HG02763 (cell line): Measurements from ENCODE around the gene TFCP2L1.

Experiments used
- ATAC-seq: cut with Tn5 transposase; IDR thresholded peaks from one replicate; pipeline ENCODE4 v1.9.1; 2021; ENCODE audit warnings: mild to moderate bottlenecking, moderate library complexity; ENCODE audit not compliant: unreplicated experiment

The TFCP2L1 gene

DNA sequence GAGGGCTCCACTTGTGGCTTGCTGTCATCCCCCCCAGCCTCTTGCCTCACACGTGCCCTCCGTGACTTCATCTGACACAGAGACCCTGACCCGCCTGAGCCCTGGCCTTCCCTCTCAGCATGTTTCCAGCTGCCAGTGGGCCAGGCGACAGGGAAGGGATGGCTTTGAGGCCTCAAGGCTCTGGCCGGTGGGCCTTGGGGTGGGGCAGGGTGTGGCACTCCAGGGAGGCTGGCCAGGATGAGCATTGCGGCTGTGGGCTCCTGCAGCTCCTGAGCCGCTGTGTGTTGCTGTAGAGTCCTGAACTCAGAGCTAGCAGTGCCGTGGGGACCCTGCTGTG lies 85.0 kb downstream of the TFCP2L1 start:
- no peak for ATAC-seq

DNA sequence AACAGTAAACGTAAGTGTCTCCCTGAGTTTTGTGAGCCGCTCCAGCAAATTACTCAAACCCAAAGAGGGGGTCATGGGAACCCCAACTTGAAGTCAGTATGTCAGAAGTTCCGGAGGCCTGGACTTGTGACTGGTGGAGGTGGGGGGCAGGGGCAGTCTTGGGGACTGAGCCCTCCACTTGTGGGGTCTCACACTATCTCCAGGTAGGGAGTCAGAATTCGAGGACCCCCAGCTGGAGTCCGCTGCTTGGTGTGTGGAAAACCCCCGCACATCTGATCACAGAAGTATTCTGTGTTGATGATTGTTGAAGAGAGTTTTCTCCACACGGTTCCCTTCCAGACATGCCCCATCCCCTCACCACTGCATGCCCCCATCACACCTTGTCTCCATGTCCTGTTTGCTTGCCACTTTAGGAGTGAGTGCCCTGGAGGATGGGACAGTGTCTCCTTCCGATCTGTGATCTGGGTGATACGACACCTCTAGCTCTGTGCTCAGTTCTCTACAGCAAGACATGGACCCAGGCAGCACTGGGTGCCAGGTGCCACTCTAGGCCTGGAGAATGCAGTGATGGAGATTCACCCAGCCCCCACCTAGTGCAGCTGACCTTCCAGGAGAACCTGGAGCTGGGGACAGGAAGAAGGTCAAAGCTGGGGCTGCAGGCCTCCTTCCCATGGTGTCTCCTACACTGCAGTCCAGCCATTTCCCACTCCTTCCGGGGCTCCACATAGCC lies 85.6 kb downstream of the TFCP2L1 start:
- ATAC-seq: no peak

DNA sequence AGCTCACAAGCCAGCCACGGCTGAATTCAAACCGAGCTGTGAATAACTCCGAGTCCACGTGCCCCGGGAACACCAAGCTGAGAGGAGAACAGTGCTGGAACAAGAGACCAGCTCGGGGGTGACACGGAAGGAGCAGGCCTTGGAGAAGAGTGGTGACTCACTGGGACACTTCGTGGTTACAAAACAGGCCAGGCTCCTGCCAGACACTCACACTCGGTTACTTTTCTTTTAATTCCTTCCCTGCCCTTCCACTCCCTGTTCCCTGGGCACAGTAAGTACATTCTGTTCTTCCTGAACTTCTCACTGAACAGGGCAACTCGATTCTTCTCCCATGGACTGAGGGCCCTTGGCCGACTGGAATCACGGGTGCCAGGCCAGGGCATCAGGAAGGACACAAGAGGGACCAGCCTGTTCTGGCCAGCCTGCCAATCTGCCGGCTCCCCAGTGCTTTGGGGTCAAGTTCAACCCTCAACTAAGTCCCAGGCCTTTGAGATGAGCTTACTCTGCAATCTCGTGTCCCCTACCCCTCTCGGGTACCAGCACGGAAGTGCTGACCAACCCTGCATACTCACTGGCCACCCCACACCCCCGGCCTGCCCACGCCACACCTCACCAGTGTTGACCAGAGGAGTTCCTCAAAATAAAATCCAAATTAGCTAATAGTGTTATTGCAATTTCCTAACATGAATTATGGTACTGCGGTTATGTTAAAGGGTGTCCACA lies 87.5 kb downstream of the TFCP2L1 start:
- ATAC-seq: no peak

DNA sequence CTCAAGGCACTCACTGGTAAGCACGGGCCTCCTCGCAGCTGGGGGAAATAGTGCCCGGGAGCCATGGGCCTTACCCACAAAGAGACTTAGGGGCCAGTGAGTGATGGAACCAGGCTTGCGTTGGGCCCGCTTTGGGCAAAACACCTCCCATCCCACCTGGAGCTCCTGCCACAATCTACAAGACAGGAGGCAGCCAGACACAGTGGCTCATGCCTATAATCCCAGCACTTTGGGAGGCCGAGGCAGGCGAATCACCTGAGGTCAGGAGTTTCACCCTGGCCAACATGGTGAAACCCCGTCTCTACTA lies 88.2 kb downstream of the TFCP2L1 start:
- no peak for ATAC-seq

- ATAC-seq: no peak
These were observed 88.7 kb downstream of the TFCP2L1 start for GRCh38 chr2:121196132-121196848.

DNA sequence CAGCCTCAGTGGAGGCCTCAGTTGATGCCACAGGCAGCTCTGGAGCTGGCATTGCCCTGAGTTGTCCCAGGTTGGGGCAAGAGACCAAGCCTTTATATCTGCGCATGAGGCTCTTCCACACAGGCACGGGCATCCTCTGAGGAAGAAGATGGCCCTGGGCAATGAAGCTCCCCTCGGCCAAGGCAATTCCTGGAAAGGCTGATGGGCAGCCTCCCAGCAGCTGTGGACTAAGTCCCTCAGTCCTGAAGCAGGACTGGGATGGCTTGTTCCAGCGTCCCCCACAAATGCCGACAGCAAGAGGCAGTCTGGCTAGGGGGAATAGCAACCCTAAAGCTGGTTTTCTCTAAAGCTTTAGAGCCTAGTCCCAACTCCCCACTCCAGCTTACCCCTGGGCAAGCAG lies 90.0 kb downstream of the TFCP2L1 start:
- ATAC-seq: no peak

DNA sequence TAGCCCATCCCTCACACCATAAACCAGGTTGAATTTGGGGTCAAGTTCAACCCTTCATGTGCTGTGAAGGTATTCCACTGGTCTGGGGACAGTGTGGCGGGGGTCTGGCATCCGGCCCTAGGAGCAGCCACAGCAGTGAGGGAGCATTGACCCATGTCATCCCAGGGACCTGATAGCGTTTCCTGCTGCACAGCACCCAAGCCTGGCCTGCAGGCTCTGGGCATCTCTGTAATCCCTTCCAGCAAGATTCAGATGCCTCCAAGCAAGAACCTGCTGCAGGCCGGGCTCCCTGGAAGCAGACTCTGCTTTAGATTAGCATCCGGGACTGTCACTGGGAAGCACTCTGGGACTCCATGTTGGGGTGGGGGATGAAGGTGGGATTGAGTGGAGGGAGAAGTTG lies 90.4 kb downstream of the TFCP2L1 start:
- ATAC-seq: no peak

GRCh38 chr2:121193185-121193584 lies 91.8 kb downstream of the TFCP2L1 start:
- no peak for ATAC-seq

GRCh38 chr2:121192576-121192975 lies 92.4 kb downstream of the TFCP2L1 start:
- no peak for ATAC-seq

- ATAC-seq: no peak
These were observed 93.5 kb downstream of the TFCP2L1 start for GRCh38 chr2:121191191-121192170.

DNA sequence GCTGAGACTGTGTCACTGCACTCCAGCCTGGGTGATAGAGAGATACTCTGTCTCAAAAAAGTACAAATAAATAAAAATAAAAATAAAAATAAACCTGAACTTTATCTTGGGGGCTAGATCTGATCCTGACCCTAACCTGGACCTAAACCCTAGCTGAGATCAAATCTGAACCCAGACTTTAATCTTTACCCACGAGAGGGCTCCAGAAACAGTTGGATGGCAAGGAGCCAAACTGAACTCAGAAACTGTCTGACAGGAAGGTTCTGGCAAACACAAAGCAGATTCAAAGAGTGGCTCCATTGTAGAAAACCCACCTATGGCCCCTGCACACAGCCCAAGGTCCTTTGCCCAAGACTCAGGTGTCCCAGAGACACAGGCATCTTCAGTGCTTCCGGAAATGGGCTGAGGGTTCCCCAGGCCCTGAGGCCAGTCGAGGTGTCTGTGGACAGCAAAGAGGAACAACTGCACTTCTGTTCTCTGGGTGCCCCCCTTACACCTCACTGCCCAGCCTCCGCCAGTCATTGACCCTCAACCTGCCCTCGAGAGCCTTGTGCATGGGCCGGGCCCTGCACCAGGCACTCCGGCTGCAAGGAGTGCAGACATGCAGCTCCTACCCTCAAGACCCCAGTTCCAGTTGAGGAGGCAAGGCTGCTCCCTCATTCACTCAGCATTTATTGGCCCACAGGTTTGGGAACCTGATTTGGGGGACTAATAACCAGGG lies 95.2 kb downstream of the TFCP2L1 start:
- no peak for ATAC-seq

DNA sequence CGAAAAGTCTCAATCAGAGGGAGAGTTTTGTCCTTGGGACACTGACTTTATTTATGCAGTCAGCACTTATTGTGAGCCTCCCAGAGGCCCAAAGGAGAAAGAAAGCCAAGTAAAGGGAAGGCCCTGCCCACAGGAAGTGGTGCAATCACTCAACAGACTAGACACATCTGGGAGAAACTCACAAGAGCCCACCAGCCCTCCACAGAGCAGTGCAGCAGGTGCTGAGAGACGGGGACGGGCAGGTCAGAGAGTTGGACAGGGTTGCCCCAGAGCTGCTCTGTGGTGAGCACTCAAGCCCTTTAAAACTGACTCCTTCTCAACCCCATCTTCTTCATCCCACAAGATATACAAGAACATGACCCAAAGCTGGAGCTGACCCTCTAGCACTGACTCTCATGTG lies 96.0 kb downstream of the TFCP2L1 start:
- ATAC-seq: no peak

DNA sequence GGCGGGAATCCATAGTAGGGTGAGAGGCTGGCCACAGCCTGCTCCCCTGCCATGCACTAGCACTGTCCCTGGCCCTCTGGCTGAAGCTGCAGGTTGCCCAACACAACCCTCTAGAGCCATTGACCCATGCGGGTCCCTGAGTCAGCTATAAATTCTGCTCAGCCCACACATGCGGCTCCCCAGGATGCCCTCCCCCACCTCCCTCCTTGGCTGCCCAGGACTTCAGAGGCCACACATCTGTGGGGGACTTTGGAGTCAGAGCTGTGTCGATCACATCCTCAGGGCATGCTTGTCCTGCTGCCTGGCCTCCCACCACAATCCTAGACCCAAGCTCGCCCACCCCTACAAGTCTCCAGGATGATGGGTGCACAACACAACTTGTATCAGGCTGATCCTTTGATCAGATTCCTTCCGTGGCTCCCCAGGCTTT lies 97.0 kb downstream of the TFCP2L1 start:
- no peak for ATAC-seq

GRCh38 chr2:121187351-121187981 lies 97.5 kb downstream of the TFCP2L1 start:
- no peak for ATAC-seq

DNA sequence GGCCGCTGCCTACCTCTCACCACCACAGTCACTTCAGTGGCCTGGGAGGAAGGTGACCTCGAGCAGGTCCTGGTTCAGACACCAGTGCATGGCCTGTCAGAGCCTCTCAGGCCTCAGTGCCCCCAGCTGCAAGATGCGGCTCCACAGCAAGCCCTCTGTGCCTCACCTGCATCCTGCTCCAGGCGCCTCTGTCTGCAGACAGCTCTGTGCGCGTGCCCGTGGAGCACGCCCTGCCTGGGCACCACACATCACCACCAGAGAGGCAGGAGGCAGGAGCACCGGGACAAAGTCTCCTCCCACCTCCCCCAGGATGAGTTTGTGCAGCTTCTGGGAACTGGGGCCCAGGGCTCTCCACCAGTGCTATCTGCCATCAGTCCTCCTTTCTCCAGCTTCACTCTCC lies 98.7 kb downstream of the TFCP2L1 start:
- ATAC-seq: no peak

DNA sequence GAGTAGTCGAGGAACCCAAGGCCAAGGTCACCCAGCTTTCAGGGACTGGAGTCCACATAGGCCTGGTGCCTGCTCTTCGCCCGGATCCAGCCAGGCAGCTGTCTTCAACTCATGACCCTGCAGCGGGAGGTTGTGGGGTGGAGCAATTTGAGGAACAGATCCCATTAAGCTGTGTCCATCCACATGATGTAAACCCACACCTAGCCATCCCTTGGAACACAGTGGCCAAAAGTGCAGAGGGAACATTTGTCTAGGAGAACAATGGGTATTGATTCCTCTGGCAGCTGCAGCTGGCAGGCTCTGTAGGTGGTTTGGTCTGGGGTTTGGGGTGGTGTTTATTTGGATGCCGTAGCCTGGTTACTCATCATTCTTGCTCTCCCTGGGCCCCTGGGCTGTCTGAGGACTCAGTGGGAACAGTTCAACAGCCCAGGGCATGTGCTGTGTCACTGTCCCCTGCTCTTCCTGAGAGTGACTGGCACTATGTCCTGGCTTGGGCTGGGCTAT lies 99.4 kb downstream of the TFCP2L1 start:
- no peak for ATAC-seq

GRCh38 chr2:121185111-121185510 lies 99.9 kb downstream of the TFCP2L1 start:
- no peak for ATAC-seq

DNA sequence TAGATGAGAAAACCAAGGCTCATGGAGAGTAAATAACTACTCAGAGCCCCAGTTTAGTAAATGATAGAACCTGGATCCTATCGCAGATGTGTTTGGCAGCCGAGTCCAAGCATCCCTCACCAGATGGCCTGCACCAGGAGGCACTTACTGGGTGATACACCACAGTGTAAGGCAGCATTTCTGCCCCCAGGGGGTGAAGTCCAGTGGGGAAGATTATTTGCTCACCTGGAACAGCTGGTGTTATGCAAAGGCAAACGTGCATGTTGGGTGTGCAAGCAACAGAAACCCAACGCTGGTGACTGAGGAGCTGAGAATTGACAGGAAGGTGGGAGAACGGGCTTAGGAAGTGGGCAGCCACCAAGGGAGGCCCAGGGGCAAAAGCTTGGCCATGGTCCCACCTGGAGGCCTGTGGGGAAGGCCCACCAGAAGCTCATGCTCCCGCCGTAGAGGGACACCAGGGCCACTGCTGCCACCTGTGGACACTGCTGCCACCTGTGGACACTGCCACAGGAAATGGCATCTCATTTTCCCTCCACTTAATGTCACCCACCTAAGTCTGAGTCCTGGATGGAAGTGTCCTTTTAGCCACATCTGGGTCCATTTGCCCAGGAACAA lies 100.6 kb downstream of the TFCP2L1 start:
- no peak for ATAC-seq

DNA sequence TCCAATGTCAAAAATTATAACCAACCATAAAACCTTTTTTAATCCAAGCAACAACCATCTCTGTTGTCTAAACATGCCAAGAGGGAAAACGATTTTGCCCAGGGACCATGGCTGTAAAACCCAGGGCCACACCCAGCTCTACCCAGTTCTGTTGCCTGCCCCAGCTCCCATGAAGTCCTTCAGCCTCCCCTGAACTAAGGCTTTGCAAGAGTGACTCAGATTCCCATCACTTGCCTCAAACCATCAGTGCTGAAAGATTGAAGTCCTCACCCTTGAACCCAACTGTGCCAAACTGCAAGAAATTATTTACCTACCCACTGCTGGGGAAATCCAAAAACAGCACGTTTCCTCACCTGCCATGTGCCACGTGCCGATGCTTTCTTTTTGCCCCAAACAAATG lies 102.5 kb downstream of the TFCP2L1 start:
- no peak for ATAC-seq
